GM19240 (cell line): ENCODE data around the gene EFTUD2.

Experiments used
- DNase-seq: peaks from one replicate; pipeline ENCODE4 v3.0.0; 2011; ENCODE audit warnings: low spot score; ENCODE audit not compliant: insufficient read length

Gene EFTUD2

DNA sequence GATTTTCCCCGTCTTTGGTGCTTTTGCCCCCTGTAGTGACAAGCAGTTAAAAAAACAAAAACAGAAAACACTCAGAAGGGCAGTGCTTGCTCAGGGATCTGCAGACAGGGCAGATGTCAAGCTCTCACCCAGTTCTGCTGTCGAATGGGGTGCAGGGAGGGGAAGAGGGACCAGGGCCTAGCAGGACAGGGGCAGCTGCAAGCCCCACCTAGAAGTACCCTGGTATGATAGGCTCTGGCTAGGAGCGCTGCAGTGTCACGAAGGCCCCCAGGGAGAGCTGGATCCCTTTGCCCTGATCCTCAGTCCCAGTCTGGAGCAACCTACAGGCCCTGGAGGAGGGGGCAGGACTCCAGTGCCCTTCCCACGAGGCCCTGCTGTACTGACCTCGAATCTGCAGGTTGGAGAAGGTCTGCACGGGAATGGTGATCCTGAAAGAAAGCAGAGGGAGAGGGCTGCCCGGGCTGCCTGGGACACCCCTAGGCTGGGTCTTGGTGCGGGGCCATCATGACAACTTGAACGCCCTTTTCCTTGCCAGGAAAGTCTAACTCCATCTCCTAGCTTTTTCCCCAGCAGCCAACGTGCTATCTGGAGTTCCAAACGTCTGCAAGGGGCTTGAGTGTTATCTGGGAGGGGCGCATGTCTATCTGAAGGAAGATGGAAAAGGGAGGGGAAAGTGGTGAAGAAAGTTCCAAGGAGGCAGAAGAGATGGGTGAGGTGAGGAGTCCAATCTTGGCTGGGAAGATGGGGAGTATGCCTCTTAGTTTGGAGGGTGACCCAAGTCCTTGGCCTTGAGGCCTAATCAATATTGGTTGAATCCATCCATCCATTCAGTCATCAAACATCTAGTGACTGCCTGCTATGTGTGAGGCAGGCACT is 11.2 kb upstream of the EFTUD2 start:
- DNase-seq: no peak

- DNase-seq: no peak
Measured at GRCh38 chr17:44909681-44910144, 10.5 kb upstream of the EFTUD2 start.

DNA sequence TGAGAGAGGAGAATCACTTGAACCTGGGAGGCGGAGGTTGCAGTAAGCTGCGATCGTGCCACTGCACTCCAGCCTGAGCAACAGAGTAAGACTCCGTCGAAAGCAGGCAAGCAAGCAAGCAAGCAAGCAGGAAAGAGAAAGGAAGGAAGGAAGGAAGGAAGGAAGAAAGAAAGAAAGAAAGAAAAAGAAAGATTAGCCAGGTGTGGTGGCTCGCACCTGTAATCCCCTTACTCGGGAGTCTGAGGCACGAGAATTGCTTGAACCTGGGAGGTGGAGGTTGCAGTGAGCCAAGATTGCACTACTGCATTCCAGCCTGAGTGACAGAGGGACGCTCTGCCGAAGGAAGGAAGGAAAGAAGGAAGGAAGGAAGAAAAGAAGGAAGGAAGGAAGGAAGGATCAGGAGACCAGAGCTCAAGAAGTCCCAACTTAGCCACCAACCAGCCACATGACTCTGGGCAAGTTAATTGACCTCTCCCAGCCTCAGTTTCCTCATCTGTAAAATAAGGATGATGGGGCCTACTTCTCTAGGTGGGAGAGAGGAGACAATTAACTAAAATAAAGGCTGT is 9.6 kb upstream of the EFTUD2 start:
- no peak for DNase-seq

DNA sequence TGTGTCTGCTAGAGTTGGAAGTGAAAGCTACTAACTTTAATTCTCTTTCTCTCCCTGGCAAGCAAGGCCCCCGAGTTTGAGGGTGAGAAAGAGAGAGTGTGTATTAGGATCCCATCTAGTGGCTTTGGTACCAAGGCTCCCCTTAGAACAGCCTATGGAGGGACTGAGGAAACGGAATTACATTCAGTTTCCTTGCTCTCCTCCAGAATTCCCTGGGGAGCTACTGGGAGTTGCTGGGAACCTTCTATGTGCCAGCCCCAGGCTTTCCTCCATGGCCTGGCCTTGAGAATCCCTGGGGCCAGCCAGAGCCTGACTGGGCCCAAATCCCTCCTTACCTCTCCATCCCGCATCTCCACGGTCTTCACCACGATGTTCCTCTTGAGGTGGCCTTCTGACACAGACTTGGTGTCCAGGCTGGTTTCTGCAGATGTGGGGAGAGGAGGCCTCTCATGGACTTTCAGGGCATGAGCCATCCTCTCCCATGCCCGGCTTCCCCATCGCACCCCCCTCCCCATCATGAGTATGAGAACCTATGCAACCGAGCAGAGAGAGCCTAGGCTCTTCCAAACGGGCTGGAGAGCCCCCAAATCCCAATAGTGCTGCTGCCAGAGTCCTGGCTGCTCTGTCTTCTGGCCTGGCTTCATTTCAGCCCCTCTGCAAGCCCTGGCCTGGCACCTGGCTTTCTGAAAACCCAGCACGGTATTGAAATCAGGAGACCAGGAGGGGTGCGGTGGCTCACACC is 8.7 kb upstream of the EFTUD2 start:
- DNase-seq: no peak

DNA sequence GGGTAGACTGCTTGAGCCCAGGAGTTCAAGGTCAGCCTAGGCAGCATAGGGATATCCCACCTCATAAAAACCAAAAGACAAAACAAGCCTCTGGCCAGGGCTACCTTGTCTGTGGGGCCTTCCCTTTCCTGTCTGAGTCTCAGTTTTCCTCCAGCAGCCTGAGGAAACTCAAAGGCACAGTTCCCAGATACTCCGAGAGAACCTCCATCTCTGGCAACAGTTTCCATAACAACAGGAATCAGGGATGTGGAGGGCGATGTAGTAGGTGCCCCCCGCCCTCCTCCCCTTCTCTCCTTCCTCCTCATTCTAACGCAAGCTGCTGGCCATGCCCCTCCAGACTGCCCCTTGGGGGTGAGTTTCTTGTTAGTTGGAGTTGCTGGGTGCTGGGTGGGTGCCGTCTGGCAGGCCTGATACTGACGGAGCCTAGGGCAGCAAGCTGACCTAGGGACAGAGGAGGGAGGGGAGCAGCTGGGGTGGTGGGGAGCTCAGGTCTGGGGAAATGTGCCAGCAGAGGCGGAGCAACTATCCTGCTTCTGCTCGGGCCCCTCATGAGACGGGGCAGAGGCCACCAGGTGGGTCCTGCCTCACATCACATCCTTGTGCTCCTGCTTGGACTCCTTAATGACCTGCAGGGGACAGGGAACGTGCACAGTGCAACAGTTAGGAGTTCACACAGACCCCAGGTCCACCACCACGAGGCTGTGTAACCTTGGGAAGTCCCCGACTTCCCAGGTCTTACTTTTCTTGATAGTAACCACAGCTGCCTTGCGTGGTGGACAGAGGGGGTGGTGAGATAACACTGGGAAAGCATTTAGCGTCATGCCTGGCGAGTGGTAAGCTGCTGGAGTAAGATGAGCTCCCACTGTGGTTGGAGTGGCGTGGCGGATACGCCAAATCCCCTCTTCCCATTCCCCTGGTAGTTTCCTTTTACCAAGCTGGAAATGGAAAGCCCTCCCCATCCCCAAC is 7.8 kb upstream of the EFTUD2 start:
- no peak for DNase-seq

DNA sequence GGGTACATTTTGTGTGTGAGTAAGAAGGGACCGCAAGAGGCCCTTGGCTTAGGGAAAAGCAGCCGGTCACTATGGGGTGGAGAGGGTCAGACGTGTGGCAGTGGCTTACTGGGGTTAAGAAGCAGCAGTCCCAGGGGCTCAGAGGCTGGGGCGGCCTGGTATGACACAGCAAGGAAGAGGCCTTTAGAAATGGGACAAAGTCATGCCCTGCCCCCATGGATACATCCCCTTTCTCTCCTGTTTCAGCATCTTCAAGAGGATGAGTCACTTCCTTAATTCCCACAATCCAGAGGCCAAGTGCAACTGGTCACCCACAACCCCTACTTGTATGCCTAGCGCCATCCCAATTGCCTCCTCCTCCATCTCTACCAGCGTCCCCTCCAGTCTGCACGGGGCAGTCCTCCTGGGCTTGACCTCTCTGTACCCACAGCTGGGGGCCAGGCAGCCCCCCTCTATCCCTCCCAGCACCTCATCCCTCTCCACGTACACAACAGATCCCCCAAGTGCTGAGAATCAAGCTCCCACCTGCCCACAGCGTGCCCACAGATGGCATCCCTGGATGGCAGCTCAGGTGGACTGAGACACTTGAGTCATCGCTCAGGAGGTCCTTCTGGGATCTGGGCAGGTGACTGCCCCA is 6.9 kb upstream of the EFTUD2 start:
- DNase-seq: no peak

GRCh38 chr17:44905006-44906000 is 6.1 kb upstream of the EFTUD2 start:
- no peak for DNase-seq

DNA sequence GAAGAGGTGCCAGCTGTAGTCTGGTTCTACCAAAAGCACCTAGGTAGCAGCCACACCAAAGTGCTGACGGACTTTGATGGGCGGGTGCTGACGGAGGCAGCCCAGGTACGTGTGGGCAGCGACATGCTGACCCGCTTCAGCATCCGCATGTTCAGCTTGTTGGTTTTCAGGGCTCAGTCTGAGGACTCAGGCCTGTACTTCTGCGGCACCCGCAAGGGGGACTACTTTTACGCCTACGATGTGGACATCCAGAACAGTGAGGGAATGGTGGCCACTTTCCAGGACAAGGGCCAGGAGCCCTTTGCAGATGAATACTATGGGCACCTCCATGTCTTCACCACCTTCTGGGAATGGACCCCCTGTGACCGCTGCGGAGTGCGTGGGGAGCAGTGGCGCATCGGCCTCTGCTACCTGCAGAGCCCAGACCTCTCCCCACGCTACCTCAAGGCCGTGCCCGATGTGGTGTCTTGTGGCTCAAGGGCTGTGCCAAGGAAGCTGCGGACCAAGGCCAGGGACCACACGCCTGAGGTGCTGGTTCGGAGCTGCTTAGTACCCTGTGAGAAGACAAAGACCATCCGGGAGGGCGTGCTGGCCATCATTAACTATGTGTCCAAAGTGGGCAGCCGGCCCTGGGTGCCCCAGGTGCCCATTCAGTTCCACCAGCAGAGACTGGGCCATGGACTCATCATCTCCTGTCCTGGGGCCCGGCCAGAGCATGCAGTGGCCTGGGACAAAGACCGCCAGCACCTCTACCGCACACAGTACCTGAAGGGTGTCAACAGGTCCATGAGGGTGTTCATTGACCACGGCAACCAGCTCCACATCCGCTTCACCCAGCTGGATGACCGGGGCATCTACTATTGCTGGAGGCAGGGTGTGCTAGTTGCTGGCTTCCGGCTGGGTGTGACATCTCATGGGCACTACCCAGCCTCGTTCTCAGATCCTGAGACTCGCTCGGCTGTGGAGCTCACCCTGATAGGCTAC is 5.0 kb upstream of the EFTUD2 start:
- DNase-seq: no peak

GRCh38 chr17:44903012-44903685 is 3.9 kb upstream of the EFTUD2 start:
- no peak for DNase-seq

- no peak for DNase-seq
Measured at GRCh38 chr17:44902135-44902760, 3.0 kb upstream of the EFTUD2 start.

- DNase-seq: no peak
Measured at GRCh38 chr17:44901411-44901921, 2.2 kb upstream of the EFTUD2 start.

GRCh38 chr17:44900894-44901293 is 1.6 kb upstream of the EFTUD2 start:
- no peak for DNase-seq

GRCh38 chr17:44898768-44899073 is 524 bp downstream of the EFTUD2 start:
- DNase-seq: no peak

DNA sequence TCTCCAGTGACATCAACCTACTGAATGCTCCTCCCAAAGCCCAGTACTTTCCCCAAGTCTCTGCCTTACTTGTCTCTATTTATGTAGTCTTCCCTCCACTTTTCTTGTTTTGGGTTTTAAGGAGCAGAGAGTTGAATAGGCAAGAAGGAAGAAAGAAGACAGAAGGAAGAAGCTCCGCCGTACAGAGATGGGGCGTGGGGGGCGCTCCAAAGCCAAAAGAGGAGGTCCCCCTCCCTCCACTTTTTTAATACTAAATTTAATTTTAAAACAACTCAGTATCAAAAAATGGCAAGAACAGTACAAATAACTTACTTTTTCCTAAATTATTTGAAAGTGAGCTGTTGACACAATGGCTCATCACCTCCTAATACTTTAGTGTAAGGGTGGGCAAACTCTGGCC is 4.6 kb downstream of the EFTUD2 start:
- no peak for DNase-seq

DNA sequence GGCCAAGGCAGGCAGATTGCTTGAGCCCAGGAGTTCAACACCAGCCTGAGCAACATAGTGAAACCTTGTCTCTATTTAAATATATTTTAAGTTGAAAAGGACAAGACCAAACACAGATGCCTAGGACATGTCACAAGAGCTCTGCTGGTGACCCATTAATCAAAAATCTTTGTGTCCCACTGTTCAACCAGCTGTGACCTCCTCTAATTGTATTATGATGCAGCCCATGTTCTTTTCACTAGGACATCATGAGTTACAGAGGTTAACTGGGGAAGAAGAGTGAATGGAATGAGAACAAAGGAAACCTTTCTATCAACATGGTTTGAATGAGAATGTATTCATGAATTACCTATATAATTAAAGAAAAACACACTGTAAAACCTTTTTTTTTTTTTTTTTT is 7.0 kb downstream of the EFTUD2 start:
- DNase-seq: no peak

DNA sequence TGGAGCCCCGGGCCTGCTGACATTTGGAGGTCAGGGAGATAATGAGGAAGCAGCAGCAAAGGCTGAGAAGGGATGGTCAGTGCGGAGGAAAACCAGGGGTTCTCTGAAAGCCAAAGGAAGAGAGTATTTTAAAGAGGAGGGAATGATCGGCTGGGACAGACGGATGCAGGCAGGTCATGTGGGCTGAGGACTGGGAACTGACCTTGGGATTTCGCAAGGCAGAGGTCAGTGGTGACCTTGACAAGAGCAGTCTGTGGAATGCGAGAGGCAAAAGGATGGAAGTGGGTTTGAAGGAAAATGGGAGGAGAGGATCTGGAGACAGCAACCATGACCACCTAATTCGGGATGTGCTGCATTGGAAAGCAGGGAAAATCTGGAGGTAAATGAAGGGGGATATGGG is 10.2 kb downstream of the EFTUD2 start:
- no peak for DNase-seq
